T-helper 2 cell treated with Interferon-gamma antibody and Interleukin-4, amounts not matched to agents 100 ng/mL and 5 ng/mL, for 36 hours (primary cell): ENCODE data around the gene SSB. TPM values are rescaled to one million over a fixed set of nuclear protein-coding genes. Genes with fewer than 3 reads are reported as not detected.
"Not testable (repeated sequence)": the region's sequence is repeated elsewhere in the genome, so short reads cannot be mapped to it uniquely, and the experiment has no call there.

Source experiments
- intact Hi-C: fragments of 100-400 bp; cut with micrococcal nuclease; formaldehyde crosslinking; loops from one replicate; pipeline ENCODE4 v1.15.1; 2023
- total RNA-seq: library from RNA; stranded (reverse); gene quantifications from 2 replicates; pipeline ENCODE4 v1.2.3, GENCODE V29; 2022

SSB gene
- total RNA-seq: 98.9 and 105 TPM in 2 replicates

- intact Hi-C loops: loop anchor here (1.0 kb wide), 3 partner anchors 25 to 226 kb away; partner anchors contain the start of genes CFAP210, FASTKD1, METTL5 and PHOSPHO2
These were observed at the start of gene SSB for GRCh38 chr2:169798718-169799592. TSS of gene SSB (plus strand) at chr2:169798871. CDS start at chr2:169800961, 2,090 bp downstream.

GRCh38 chr2:169752752-169753151 is 45.9 kb upstream of the SSB start:
- intact Hi-C loops: no loop called here

GRCh38 chr2:169755083-169755870 is 43.4 kb upstream of the SSB start:
- intact Hi-C loops: no loop called here

- intact Hi-C loops: no loop called here
These were observed 42.3 kb upstream of the SSB start for GRCh38 chr2:169756342-169756741.

- intact Hi-C loops: no loop called here
These were observed 41.3 kb upstream of the SSB start for GRCh38 chr2:169757356-169757755.

GRCh38 chr2:169757778-169758177 is 40.9 kb upstream of the SSB start:
- intact Hi-C loops: no loop called here

GRCh38 chr2:169759987-169760386 is 38.7 kb upstream of the SSB start:
- intact Hi-C loops: no loop called here

- intact Hi-C loops: not testable (repeated sequence)
These were observed 37.9 kb upstream of the SSB start for GRCh38 chr2:169760798-169761197.

GRCh38 chr2:169761251-169761969 is 37.3 kb upstream of the SSB start:
- intact Hi-C loops: no loop called here

- intact Hi-C loops: no loop called here
These were observed 36.7 kb upstream of the SSB start for GRCh38 chr2:169761970-169762292.

- intact Hi-C loops: no loop called here
These were observed 33.1 kb upstream of the SSB start for GRCh38 chr2:169765523-169765922.

- intact Hi-C loops: no loop called here
These were observed 31.3 kb upstream of the SSB start for GRCh38 chr2:169767243-169767888.

- intact Hi-C loops: no loop called here
These were observed 30.2 kb upstream of the SSB start for GRCh38 chr2:169768262-169768995.

GRCh38 chr2:169771021-169771420 is 27.6 kb upstream of the SSB start:
- intact Hi-C loops: no loop called here

- intact Hi-C loops: no loop called here
These were observed 27.1 kb upstream of the SSB start for GRCh38 chr2:169771612-169772011.

GRCh38 chr2:169772651-169773050 is 26.0 kb upstream of the SSB start:
- intact Hi-C loops: no loop called here

GRCh38 chr2:169775354-169775753 is 23.3 kb upstream of the SSB start:
- intact Hi-C loops: no loop called here

- intact Hi-C loops: no loop called here
These were observed 22.9 kb upstream of the SSB start for GRCh38 chr2:169775765-169776164.

GRCh38 chr2:169776252-169776761 is 22.4 kb upstream of the SSB start:
- intact Hi-C loops: no loop called here

- intact Hi-C loops: no loop called here
These were observed 20.2 kb upstream of the SSB start for GRCh38 chr2:169778446-169778845.
